Measurements from ENCODE around the gene MTSS2. TPM values are rescaled to one million over a fixed set of nuclear protein-coding genes. Genes with fewer than 3 reads are reported as not detected.

Gene MTSS2
- total and polyA plus RNA-seq, 2 of the 4 experiments (the other 2 are of a cell fraction): 9.1 to 86.2 TPM

- TF ChIP-seq RCOR1 (IDR thresholded peaks at IDR 0.05; ENCODE audit: insufficient replicate concordance, low read length) (no peak), SMC3 (IDR thresholded peaks at IDR 0.05; ENCODE audit: low read depth, low read length) (no peak)
Measured at GRCh38 chr16:70692130-70692872, 6.4 kb upstream of the MTSS2 start (continued).

Data from IMR-90 (cell line).